GM19328 (cell line): Measurements from ENCODE around the gene ALOX12B.
"Not testable (repeated sequence)": the region's sequence is repeated elsewhere in the genome, so short reads cannot be mapped to it uniquely, and the experiment has no call there.

Experiments
- ATAC-seq: cut with Tn5 transposase; IDR thresholded peaks from one replicate; pipeline ENCODE4 v1.9.1; 2021; ENCODE audit warnings: mild to moderate bottlenecking, moderate library complexity; ENCODE audit not compliant: unreplicated experiment

Gene ALOX12B

GRCh38 chr17:8089728-8090127 lies 2.2 kb upstream of the ALOX12B start:
- no peak for ATAC-seq

- no peak for ATAC-seq
These were observed 375 bp upstream of the ALOX12B start for GRCh38 chr17:8087952-8088230.

GRCh38 chr17:8084250-8084649 lies 3.3 kb downstream of the ALOX12B start:
- ATAC-seq: no peak

GRCh38 chr17:8082292-8082691 lies 5.2 kb downstream of the ALOX12B start:
- no peak for ATAC-seq

GRCh38 chr17:8081876-8082275 lies 5.6 kb downstream of the ALOX12B start:
- no peak for ATAC-seq

- no peak for ATAC-seq
These were observed 6.7 kb downstream of the ALOX12B start for GRCh38 chr17:8080799-8081219.

- ATAC-seq: no peak
These were observed 7.2 kb downstream of the ALOX12B start for GRCh38 chr17:8080208-8080798.

- no peak for ATAC-seq
These were observed 8.0 kb downstream of the ALOX12B start for GRCh38 chr17:8079291-8080207.

- ATAC-seq: not testable (repeated sequence)
These were observed 9.6 kb downstream of the ALOX12B start for GRCh38 chr17:8077939-8078338.

GRCh38 chr17:8076502-8077266 lies 10.8 kb downstream of the ALOX12B start:
- no peak for ATAC-seq

GRCh38 chr17:8075574-8076342 lies 11.8 kb downstream of the ALOX12B start:
- ATAC-seq: no peak

GRCh38 chr17:8075081-8075480 lies 12.4 kb downstream of the ALOX12B start:
- no peak for ATAC-seq

GRCh38 chr17:8074554-8074953 lies 13.0 kb downstream of the ALOX12B start:
- ATAC-seq: no peak

GRCh38 chr17:8073627-8074484 lies 13.7 kb downstream of the ALOX12B start:
- ATAC-seq: no peak

GRCh38 chr17:8072729-8073461 lies 14.6 kb downstream of the ALOX12B start:
- ATAC-seq: no peak

- ATAC-seq: no peak
These were observed 15.2 kb downstream of the ALOX12B start for GRCh38 chr17:8072341-8072728.

GRCh38 chr17:8071496-8071895 lies 16.0 kb downstream of the ALOX12B start:
- no peak for ATAC-seq

GRCh38 chr17:8069587-8069860 lies 18.0 kb downstream of the ALOX12B start:
- no peak for ATAC-seq

- no peak for ATAC-seq
These were observed 18.6 kb downstream of the ALOX12B start for GRCh38 chr17:8068736-8069586.
